ENCODE measurements around the gene PSMF1. TPM values are rescaled to one million over a fixed set of nuclear protein-coding genes. Genes with fewer than 3 reads are reported as not detected.

The PSMF1 gene
- total and polyA plus RNA-seq, 4 donors, result 43.6 to 126 (median 83.8) TPM

DNA sequence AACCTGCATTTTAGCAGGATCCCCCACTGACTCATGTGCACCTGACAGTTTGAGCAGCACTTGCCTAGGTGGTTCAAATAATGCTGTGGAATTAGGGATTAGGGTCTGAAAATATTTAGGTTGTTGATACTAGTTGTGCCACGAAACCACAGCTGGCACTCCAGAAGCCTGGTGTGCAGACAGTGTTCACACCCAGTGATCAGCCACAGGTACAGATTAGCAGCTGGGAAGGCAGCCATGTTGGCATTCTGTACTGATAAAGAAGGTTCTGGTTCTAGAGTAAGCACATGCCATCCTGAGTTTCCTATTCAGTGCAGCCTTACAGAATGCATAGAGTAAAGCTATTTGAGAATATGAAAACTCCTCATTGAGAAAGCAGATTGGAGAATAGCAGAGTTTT is 36.3 kb downstream of the PSMF1 start:
- TF ChIP-seq YY1 (IDR thresholded peaks at IDR 0.05), result no peak
- TF ChIP-seq JUND (IDR thresholded peaks at IDR 0.05), result no peak
- TF ChIP-seq HNF4A (conservative IDR thresholded peaks at IDR 0.05), result no peak
- TF ChIP-seq FOXA2 (IDR thresholded peaks at IDR 0.05), result no peak
- TF ChIP-seq SP1 (IDR thresholded peaks at IDR 0.05), result no peak
- no peak for TF ChIP-seq NR2F2 (IDR thresholded peaks at IDR 0.05)
- TF ChIP-seq, protein P1, sequence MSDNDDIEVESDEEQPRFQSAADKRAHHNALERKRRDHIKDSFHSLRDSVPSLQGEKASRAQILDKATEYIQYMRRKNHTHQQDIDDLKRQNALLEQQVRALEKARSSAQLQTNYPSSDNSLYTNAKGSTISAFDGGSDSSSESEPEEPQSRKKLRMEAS (IDR thresholded peaks at IDR 0.05), result no peak
- no peak for TF ChIP-seq TAF1 (conservative IDR thresholded peaks at IDR 0.05)
- TF ChIP-seq EGR1 (IDR thresholded peaks at IDR 0.05; ENCODE audit: low read depth in 2 of 2), result no peak
- Histone ChIP-seq H3K27me3 (ENCODE audit: control insufficient read depth in 4 of 4, insufficient read depth in 4 of 4, low read length in 3 of 4) (no peaks in the 10 kb centered on the region), H3K36me3 (ENCODE audit: control insufficient read depth in 4 of 4, insufficient read depth in 3 of 4, low read depth in 1 of 4, low read length in 3 of 4) (peaks cover 13 to 26% (median 18%) of the 10 kb centered on the region in 4 donors), H3K4me1 (ENCODE audit: control insufficient read depth in 4 of 4, insufficient read depth in 4 of 4, low read length in 3 of 4) (peaks cover 0 to 6% (median 1%) of the 10 kb centered on the region in 4 donors), H3K9ac (ENCODE audit: low read depth in 1 of 2, low read length in 2 of 2) (no peak overlapping the region), H3K4me3 (ENCODE audit: low read depth in 1 of 3, low read length in 3 of 3) (no peak overlapping the region), H3K9me3 (ENCODE audit: control insufficient read depth in 4 of 4, low read length in 3 of 4) (no peaks in the 10 kb centered on the region), H3K27ac (ENCODE audit: low read depth in 1 of 2, low read length in 2 of 2) (no peak overlapping the region)
- 92% methylated on average over 1 of the region's 1 CpG for WGBS
- no peak for DNase-seq (ENCODE audit: low spot score)

DNA sequence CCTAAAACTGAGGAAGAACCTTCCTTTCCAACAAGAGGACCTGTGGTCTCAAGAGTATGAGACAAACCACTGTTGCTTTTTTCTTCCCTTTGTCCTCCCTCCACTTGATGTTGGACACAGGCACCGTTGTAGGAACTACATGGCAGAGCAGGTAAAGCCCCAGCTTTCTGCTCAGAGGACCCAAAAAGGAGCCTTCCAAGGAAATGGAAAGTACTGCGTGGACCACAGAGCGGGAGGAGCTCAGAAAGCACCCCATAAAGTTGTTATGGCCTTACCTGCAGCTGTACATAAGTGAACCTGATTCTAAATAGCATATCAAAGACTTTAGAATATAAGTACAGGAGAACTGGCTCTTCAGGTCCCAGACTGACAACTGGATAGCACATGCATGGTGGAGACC is 36.9 kb downstream of the PSMF1 start:
- TF ChIP-seq FOXA1 (IDR thresholded peaks at IDR 0.05), result no peak
- TF ChIP-seq HNF4A (conservative IDR thresholded peaks at IDR 0.05), result no peak
- TF ChIP-seq NR2F2 (IDR thresholded peaks at IDR 0.05), result no peak
- no peak for TF ChIP-seq JUND (IDR thresholded peaks at IDR 0.05)
- no peak for DNase-seq (ENCODE audit: low spot score)
- H3K9ac ChIP-seq (ENCODE audit: low read depth in 1 of 2, low read length in 2 of 2), result no peak overlapping the region
- no peaks in the 10 kb centered on the region for H3K27me3 ChIP-seq (ENCODE audit: control insufficient read depth in 4 of 4, insufficient read depth in 4 of 4, low read length in 3 of 4)
- H3K36me3 ChIP-seq (ENCODE audit: control insufficient read depth in 4 of 4, insufficient read depth in 3 of 4, low read depth in 1 of 4, low read length in 3 of 4), result peaks cover 13 to 29% (median 24%) of the 10 kb centered on the region in 4 donors
- WGBS, result 98% methylated on average over 3 of the region's 3 CpGs
- H3K9me3 ChIP-seq (ENCODE audit: control insufficient read depth in 4 of 4, low read length in 3 of 4), result no peaks in the 10 kb centered on the region
- H3K4me1 ChIP-seq (ENCODE audit: control insufficient read depth in 4 of 4, insufficient read depth in 4 of 4, low read length in 3 of 4), result peaks cover 0 to 6% (median 1%) of the 10 kb centered on the region in 4 donors
- H3K4me3 ChIP-seq (ENCODE audit: low read depth in 1 of 3, low read length in 3 of 3), result no peak overlapping the region
- no peak overlapping the region for H3K27ac ChIP-seq (ENCODE audit: low read depth in 1 of 2, low read length in 2 of 2)

- no peak overlapping the region for H3K4me3 ChIP-seq (ENCODE audit: low read depth in 1 of 3, low read length in 3 of 3)
- no peaks in the 10 kb centered on the region for H3K27me3 ChIP-seq (ENCODE audit: control insufficient read depth in 4 of 4, insufficient read depth in 4 of 4, low read length in 3 of 4)
- peaks cover 10 to 55% (median 46%) of the 10 kb centered on the region in 4 donors for H3K36me3 ChIP-seq (ENCODE audit: control insufficient read depth in 4 of 4, insufficient read depth in 3 of 4, low read depth in 1 of 4, low read length in 3 of 4)
- WGBS, result 97% methylated on average over 10 of the region's 10 CpGs
- H3K9ac ChIP-seq (ENCODE audit: low read depth in 1 of 2, low read length in 2 of 2), result no peak overlapping the region
- no peak for TF ChIP-seq HNF4G (IDR thresholded peaks at IDR 0.05)
- no peak for TF ChIP-seq RAD21 (IDR thresholded peaks at IDR 0.05)
- TF ChIP-seq EGR1 (IDR thresholded peaks at IDR 0.05; ENCODE audit: low read depth in 2 of 2), result no peak
- no peak for TF ChIP-seq HNF4A (conservative IDR thresholded peaks at IDR 0.05)
- no peak for TF ChIP-seq TAF1 (conservative IDR thresholded peaks at IDR 0.05)
- TF ChIP-seq, protein P2, sequence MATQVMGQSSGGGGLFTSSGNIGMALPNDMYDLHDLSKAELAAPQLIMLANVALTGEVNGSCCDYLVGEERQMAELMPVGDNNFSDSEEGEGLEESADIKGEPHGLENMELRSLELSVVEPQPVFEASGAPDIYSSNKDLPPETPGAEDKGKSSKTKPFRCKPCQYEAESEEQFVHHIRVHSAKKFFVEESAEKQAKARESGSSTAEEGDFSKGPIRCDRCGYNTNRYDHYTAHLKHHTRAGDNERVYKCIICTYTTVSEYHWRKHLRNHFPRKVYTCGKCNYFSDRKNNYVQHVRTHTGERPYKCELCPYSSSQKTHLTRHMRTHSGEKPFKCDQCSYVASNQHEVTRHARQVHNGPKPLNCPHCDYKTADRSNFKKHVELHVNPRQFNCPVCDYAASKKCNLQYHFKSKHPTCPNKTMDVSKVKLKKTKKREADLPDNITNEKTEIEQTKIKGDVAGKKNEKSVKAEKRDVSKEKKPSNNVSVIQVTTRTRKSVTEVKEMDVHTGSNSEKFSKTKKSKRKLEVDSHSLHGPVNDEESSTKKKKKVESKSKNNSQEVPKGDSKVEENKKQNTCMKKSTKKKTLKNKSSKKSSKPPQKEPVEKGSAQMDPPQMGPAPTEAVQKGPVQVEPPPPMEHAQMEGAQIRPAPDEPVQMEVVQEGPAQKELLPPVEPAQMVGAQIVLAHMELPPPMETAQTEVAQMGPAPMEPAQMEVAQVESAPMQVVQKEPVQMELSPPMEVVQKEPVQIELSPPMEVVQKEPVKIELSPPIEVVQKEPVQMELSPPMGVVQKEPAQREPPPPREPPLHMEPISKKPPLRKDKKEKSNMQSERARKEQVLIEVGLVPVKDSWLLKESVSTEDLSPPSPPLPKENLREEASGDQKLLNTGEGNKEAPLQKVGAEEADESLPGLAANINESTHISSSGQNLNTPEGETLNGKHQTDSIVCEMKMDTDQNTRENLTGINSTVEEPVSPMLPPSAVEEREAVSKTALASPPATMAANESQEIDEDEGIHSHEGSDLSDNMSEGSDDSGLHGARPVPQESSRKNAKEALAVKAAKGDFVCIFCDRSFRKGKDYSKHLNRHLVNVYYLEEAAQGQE (IDR thresholded peaks at IDR 0.05), result no peak
- TF ChIP-seq ATF3 (IDR thresholded peaks at IDR 0.05), result no peak
- DNase-seq (ENCODE audit: low spot score), result no peak
- H3K4me1 ChIP-seq (ENCODE audit: control insufficient read depth in 4 of 4, insufficient read depth in 4 of 4, low read length in 3 of 4), result no peaks in the 10 kb centered on the region
- H3K9me3 ChIP-seq (ENCODE audit: control insufficient read depth in 4 of 4, low read length in 3 of 4), result no peaks in the 10 kb centered on the region
- H3K27ac ChIP-seq (ENCODE audit: low read depth in 1 of 2, low read length in 2 of 2), result no peak overlapping the region
Measured at GRCh38 chr20:1160496-1160895, 42.1 kb downstream of the PSMF1 start.
